ENCODE measurements around the gene CRYBB2.
"Not testable (repeated sequence)": the region's sequence is repeated elsewhere in the genome, so short reads cannot be mapped to it uniquely, and the experiment has no call there.

The CRYBB2 gene

GRCh38 chr22:25219211-25219689 lies at the start of gene CRYBB2:
TSS of gene CRYBB2 (plus strand) at chr22:25219639. CDS start at chr22:25221430, 1,791 bp downstream.
- no peak for DNase-seq (ENCODE audit: low read depth)

GRCh38 chr22:25170426-25170980 lies 48.9 kb upstream of the CRYBB2 start:
- no peak for DNase-seq (ENCODE audit: low read depth)

GRCh38 chr22:25172153-25172552 lies 47.3 kb upstream of the CRYBB2 start:
- no peak for DNase-seq (ENCODE audit: low read depth)

- DNase-seq (ENCODE audit: low read depth), result no peak
Observed at GRCh38 chr22:25174156-25174887, 45.1 kb upstream of the CRYBB2 start.

GRCh38 chr22:25174888-25175411 lies 44.5 kb upstream of the CRYBB2 start:
- no peak for DNase-seq (ENCODE audit: low read depth)

- DNase-seq (ENCODE audit: low read depth), result no peak
Observed at GRCh38 chr22:25176175-25176574, 43.3 kb upstream of the CRYBB2 start.

GRCh38 chr22:25176799-25177198 lies 42.6 kb upstream of the CRYBB2 start:
- no peak for DNase-seq (ENCODE audit: low read depth)

GRCh38 chr22:25177226-25177625 lies 42.2 kb upstream of the CRYBB2 start:
- no peak for DNase-seq (ENCODE audit: low read depth)

- no peak for DNase-seq (ENCODE audit: low read depth)
Observed at GRCh38 chr22:25177895-25178294, 41.5 kb upstream of the CRYBB2 start.

- not testable (repeated sequence) for DNase-seq (ENCODE audit: low read depth)
Observed at GRCh38 chr22:25178348-25178747, 41.1 kb upstream of the CRYBB2 start.

- DNase-seq (ENCODE audit: low read depth), result not testable (repeated sequence)
Observed at GRCh38 chr22:25178869-25179631, 40.4 kb upstream of the CRYBB2 start.

GRCh38 chr22:25182131-25183110 lies 37.0 kb upstream of the CRYBB2 start:
- DNase-seq (ENCODE audit: low read depth), result no peak

GRCh38 chr22:25183949-25184619 lies 35.4 kb upstream of the CRYBB2 start:
- DNase-seq (ENCODE audit: low read depth), result no peak

GRCh38 chr22:25186140-25186539 lies 33.3 kb upstream of the CRYBB2 start:
- DNase-seq (ENCODE audit: low read depth), result no peak

GRCh38 chr22:25187469-25187868 lies 32.0 kb upstream of the CRYBB2 start:
- no peak for DNase-seq (ENCODE audit: low read depth)

GRCh38 chr22:25192406-25192805 lies 27.0 kb upstream of the CRYBB2 start:
- no peak for DNase-seq (ENCODE audit: low read depth)

- no peak for DNase-seq (ENCODE audit: low read depth)
Observed at GRCh38 chr22:25193130-25193529, 26.3 kb upstream of the CRYBB2 start.

GRCh38 chr22:25193548-25193947 lies 25.9 kb upstream of the CRYBB2 start:
- no peak for DNase-seq (ENCODE audit: low read depth)

GRCh38 chr22:25196326-25196725 lies 23.1 kb upstream of the CRYBB2 start:
- DNase-seq (ENCODE audit: low read depth), result no peak

- no peak for DNase-seq (ENCODE audit: low read depth)
Observed at GRCh38 chr22:25197340-25197739, 22.1 kb upstream of the CRYBB2 start.

Measured in GM04504 (cell line).